HG03521 (cell line): ENCODE results near the gene RAC3.

Experiments used
- ATAC-seq: cut with Tn5 transposase; IDR thresholded peaks from one replicate; pipeline ENCODE4 v1.9.1; 2021; ENCODE audit warnings: mild to moderate bottlenecking, moderate library complexity; ENCODE audit not compliant: unreplicated experiment

The RAC3 gene

DNA sequence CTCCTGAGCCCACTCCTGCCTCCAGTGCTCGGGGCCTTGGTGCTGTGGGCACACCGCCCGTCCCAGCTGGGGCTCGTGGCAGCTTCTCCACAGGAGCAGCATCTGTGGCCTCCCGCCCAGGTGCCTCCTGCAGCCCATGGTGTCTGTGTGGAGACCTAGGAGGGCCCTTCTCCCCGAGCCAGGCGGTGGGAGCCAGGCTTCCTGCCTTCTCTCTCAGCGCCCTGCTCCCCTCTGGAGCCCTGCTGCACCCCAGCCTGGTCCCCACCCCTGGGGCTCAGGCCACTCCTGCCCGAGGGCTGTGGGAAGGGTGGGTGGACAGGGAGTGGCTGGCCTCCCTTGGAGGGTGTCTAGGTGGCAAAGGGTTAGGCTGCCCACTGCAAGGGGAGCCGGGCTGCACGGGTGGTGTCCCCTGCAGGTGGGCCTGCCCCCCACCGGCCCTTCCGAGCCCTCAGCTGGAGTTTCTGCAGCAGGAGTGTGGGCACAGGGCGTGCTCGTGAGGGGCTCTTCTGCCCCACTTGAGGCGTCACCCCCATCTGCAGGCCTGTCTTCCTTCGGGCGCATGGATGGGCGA lies 19.8 kb upstream of the RAC3 start:
- no peak for ATAC-seq

GRCh38 chr17:82012261-82012639 lies 19.2 kb upstream of the RAC3 start:
- no peak for ATAC-seq

DNA sequence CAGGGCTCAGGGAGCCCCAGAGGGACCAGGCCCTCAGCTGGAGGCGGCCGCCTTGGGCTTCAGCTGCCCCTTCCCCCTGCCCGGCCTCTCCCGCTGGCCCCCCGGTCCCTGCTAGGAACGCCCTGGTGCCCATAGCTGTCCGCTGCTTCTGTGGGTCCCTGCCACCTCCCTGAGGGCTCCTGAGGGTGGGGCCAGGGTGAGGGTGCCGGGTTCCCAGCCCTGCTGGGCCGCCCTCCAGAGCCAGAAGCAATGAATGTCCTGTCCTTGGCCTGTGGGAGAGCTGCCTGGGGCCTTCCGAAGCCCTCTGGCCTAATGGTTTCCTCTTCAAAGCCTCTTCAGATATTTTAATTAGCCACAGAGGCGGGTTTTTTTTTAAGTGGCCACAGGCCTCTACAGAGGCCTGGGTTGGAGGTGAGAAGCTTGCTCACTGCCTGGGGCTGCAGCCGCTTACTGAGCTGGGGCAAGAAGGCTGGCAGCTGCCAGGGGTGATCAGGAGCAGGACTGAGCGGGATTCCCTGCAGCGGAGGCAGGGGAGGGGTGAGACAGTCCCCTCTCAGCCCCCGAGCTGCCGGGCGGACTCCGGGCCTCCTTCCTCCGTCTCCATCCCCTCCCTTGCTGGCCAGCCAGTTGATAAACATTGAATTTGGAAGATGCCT lies 18.7 kb upstream of the RAC3 start:
- no peak for ATAC-seq

- ATAC-seq = no peak
These were observed 18.1 kb upstream of the RAC3 start for GRCh38 chr17:82013341-82013740.

GRCh38 chr17:82013772-82014321 lies 17.6 kb upstream of the RAC3 start:
- ATAC-seq = no peak

DNA sequence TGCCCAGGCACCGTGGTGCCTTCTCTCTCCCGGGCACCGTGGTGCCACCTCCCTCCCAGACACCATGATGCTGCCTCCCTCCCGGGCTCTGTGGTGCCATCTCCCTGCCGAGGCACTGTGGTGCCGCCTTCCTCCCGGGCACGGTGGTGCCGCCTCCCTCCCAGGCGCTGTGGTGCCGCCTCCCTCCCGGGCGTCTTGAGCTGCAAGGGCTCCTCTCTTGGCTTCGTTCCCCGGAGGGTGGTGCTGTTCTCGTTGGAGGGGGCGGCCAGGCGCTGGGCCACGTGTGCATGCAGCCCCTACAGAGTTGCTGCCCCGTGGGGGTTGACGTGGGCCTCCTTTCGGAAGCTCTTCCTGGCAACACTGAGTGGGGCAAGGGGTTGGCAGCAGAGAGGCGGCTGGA lies 17.0 kb upstream of the RAC3 start:
- no peak for ATAC-seq

DNA sequence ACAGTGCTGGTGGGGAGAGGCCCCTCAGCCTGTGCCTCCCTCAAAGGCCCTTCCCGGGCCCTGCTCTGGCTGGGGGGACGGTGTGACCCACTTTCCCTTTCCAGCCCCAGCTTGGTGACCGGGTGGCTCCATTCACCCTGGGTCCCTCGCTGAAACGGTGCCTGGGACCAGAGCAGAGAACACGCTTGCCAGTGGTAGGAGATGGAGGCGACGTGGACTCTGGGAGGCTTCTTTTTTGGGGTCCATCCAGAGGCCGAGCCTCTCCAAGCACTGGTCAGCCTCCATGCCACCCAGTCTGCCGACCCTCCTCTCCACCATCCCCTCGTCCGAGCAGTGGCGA lies 16.5 kb upstream of the RAC3 start:
- no peak for ATAC-seq

- no peak for ATAC-seq
These were observed 16.0 kb upstream of the RAC3 start for GRCh38 chr17:82015311-82015971.

DNA sequence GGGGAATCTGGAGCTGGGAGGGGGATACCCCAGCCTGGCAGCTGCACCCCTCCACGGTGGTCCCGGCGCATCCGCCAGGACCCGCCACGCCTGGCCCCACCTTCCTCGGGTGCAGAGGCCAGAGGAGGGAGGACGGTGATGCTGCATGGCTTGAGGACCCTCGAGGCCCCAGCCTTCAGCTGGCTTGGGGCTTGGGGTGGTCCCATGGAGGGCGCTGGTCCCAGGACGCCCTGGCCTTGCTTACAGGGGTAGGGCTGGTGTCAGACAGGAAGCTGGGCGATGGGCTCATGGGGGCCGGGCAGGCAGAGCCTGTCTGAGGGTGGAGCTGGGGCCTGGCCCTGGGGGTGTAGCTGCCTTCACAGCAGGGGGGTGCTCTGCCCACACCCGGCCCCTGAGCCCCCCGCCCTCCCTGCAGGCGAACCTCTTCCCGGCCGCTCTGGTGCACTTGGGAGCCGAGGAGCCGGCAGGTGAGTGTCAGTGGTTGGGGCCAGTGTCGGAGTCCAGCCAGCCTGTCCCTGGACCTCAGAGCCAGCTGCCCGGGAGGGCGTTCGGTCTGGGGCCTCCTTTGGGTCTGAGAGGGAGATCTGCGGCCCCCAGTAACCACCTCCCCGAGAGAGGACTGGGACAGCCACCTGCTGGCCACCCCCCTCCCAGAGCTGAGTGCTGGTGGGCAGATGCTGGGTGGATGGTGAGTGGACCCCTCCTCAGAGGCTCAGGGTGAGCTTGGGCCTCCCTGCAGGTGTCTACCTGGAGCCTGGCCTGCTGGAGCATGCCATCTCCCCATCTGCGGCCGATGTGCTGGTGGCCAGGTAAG lies 15.2 kb upstream of the RAC3 start:
- ATAC-seq = no peak

GRCh38 chr17:82016875-82017459 lies 14.5 kb upstream of the RAC3 start:
- no peak for ATAC-seq

DNA sequence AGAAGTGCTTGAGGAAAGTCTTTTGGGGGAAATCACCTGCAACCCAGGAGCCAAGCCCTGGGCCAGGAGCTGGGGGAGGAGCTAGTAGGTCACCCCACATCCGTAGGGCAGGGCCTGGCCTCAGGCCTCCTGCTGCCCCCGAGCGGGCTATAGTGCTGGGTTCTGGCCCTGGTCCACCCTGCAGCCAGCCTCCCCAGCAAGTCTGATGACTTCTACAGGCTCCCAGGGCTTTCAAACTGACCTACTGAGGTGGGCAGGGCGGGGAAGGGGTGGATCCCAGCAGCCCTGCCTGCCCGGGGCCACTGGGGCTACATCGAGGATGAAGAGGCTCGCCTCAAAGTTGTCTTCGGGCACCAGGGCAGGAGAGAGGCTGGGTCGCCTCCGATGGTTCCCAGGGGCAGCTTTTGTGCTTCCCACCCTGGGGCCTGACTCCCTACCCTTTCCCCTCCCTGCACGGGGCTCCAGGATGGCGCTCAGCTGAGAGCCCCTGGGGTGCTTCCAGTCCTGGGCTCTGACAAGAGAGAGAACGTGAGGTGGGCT lies 13.8 kb upstream of the RAC3 start:
- no peak for ATAC-seq

GRCh38 chr17:82018152-82018988 lies 13.1 kb upstream of the RAC3 start:
- no peak for ATAC-seq

DNA sequence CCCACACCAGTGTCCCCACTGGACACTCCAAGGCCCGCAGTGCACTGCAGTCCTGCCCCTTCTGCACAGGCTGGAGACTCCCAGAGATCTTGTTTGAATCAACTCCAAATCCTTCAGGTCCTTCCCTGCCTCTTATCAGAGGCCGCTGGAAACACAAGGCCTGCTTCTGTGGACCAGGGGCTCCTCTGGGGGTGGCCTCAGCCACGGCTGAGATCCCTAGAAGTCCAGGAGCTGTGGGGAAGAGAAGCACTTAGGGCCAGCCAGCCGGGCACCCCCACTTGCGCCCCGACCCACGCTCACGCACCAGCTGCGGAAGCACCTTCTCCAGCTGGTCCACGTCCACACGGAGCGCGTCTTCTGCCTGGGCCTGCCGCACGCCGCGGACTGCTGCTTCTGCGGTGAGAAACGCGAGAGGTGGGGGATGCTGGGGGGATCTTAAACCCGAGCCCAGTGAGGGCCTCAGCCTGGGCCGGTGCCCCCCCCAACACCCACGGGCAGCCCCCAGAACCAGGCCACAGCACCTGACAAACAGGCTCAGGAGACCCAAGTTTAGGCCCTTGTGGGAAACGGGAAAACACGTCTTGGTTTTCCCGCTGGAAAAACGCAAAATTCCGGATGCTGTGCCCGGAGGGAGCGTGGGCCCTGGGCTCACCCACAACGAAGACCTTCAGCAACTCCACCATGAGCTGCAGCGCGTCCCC lies 12.3 kb upstream of the RAC3 start:
- no peak for ATAC-seq

GRCh38 chr17:82019690-82020571 lies 11.5 kb upstream of the RAC3 start:
- ATAC-seq = no peak

GRCh38 chr17:82020572-82021106 lies 10.8 kb upstream of the RAC3 start:
- no peak for ATAC-seq

GRCh38 chr17:82021107-82021899 lies 10.2 kb upstream of the RAC3 start:
- no peak for ATAC-seq

DNA sequence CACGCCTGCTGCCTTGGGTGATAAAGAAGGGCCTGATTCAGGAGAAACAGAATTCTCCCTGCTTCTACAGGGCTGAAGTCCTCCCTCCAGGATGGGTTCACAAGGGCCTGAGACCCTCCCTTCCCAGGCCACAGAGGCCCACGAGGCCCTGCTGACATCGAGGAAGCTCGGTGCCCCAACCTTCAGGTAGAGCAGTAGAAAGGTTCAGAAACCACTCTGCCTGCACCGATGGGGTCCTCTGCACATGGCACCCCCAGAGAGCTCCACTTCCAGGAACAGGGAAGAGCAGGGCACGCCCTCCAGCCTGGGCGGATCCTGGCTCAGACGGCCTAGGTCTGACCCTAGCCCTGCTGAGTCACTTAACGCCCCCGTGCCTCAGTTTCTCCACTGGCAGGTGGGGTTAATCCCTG lies 9.6 kb upstream of the RAC3 start:
- no peak for ATAC-seq
